GM18861 (cell line): ENCODE measurements around the gene PPP1R9B.

Experiments used
- ATAC-seq: cut with Tn5 transposase; IDR thresholded peaks from one replicate; pipeline ENCODE4 v1.9.1; 2021; ENCODE audit not compliant: unreplicated experiment

Gene PPP1R9B

GRCh38 chr17:50143461-50144176, 6.9 kb downstream of the PPP1R9B start:
- ATAC-seq = no peak

- no peak for ATAC-seq
Observed at GRCh38 chr17:50141745-50142110, 8.7 kb downstream of the PPP1R9B start.

- no peak for ATAC-seq
Observed at GRCh38 chr17:50141026-50141744, 9.3 kb downstream of the PPP1R9B start.

- no peak for ATAC-seq
Observed at GRCh38 chr17:50139950-50140885, 10.3 kb downstream of the PPP1R9B start.

GRCh38 chr17:50139185-50139783, 11.2 kb downstream of the PPP1R9B start:
- no peak for ATAC-seq

- ATAC-seq = no peak
Observed at GRCh38 chr17:50137042-50137441, 13.4 kb downstream of the PPP1R9B start.

GRCh38 chr17:50136096-50136687, 14.3 kb downstream of the PPP1R9B start:
- ATAC-seq = no peak

GRCh38 chr17:50135316-50136095, 15.0 kb downstream of the PPP1R9B start:
- no peak for ATAC-seq

GRCh38 chr17:50134206-50135110, 16.0 kb downstream of the PPP1R9B start:
- no peak for ATAC-seq

- no peak for ATAC-seq
Observed at GRCh38 chr17:50133769-50134099, 16.7 kb downstream of the PPP1R9B start.

GRCh38 chr17:50133028-50133768, 17.3 kb downstream of the PPP1R9B start:
- ATAC-seq = no peak

GRCh38 chr17:50132104-50132794, 18.2 kb downstream of the PPP1R9B start:
- ATAC-seq = no peak

GRCh38 chr17:50130559-50131305, 19.7 kb downstream of the PPP1R9B start:
- ATAC-seq = no peak

- no peak for ATAC-seq
Observed at GRCh38 chr17:50129728-50130558, 20.5 kb downstream of the PPP1R9B start, which contains the start of gene SAMD14. Gene SAMD14 (minus strand): TSS chr17:50130160. CDS start chr17:50124959, 5,201 bp downstream.

- ATAC-seq = no peak
Observed at GRCh38 chr17:50129353-50129727, 21.1 kb downstream of the PPP1R9B start.
